Kidney capillary endothelial cell (primary cell): ENCODE data around the gene PARP1.
A peak's percentile ranks its signal among the peaks of the same experiment; 100 is the strongest.
"Not testable (repeated sequence)": the region's sequence is repeated elsewhere in the genome, so short reads cannot be mapped to it uniquely, and the experiment has no call there.

Experiments
- DNase-seq: peaks from one replicate; pipeline ENCODE4 v3.0.0-alpha.2; 2018; ENCODE audit warnings: low spot score

Gene PARP1

GRCh38 chr1:226428791-226429461, 21.0 kb upstream of the PARP1 start:
- no peak for DNase-seq

DNA sequence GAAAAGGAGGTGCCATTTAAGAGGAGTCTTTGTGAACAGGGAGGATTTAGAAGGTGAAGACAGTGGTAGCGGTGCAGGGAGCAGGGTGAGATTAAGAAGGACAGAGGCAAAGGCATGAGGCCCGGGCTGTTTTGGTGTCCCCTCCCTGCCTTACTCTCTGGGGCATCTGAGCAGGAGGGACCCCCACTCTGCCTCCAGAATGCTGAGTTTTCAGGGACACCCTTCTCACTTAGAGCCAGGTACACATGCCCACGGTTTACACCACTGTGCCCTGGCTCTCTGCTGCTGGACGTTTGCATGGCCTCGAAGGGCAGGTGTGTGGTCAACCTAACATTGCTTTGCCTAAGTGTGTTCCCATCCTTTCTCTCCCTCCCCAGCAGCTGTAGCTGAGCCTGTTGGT, 20.5 kb upstream of the PARP1 start:
- DNase-seq = no peak

- no peak for DNase-seq
Measured at GRCh38 chr1:226427131-226427530, 19.2 kb upstream of the PARP1 start.

GRCh38 chr1:226426395-226426794, 18.5 kb upstream of the PARP1 start:
- DNase-seq = not testable (repeated sequence)

- no peak for DNase-seq
Measured at GRCh38 chr1:226425431-226426031, 17.6 kb upstream of the PARP1 start.

GRCh38 chr1:226425004-226425378, 17.1 kb upstream of the PARP1 start:
- DNase-seq = no peak

- DNase-seq = peak; percentile 22
Measured at GRCh38 chr1:226424221-226425003, 16.5 kb upstream of the PARP1 start.

DNA sequence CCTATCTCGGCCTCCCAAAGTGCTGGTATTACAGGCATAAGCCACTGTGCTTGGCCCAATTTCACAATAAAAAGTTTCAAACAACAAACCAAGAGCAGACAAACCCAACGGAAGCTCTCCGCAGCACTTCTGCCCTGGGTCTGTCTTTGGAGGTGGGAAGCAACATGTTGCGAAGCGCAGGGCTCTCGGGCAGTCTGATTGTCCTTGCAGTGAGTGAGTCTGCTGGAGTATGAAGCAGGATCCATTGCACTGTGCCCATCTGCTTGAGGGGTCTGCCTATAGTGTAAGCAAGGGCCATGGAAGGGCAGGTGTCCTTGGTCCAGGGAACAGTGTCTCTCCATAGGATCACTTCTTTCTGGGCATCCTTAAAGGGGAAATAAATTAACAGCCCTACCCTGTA, 14.6 kb upstream of the PARP1 start:
- no peak for DNase-seq

DNA sequence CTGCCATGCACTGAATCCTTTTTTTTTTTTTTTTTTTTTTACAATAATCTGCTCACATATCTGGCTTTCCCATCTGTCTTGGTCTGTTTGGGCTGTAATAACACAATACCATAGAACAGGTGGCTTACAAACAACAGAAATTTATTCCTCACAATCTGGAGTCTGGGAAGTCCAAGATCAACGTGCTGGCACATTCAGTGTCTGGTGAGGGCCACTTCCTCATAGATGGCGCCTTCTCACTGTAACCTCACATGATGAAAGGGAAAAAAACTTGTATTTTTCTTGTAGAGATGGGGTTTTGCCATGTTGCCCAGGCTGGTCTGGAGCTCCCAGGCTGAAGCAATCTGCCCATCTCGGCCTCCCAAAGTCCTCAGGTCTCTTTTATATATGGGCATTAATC, 13.0 kb upstream of the PARP1 start:
- no peak for DNase-seq

DNA sequence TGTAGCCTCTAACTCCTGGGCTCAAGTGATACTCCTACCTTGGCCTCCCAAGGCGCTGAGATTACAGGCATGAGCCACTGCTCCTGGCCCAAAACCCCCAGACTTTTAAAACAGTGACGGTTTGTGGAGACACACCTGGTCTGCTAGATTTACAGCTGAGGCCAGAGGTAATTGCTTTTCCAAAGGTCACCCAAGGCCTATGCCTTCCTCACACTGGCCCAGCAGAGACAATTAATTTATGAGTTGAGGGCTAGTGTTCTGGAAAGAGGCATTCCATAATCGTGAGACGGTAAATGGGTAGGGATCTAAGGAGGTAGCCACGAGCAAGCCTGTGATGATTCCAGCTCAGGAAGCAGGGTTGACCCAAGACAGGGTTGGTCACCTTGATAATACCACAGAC, 12.4 kb upstream of the PARP1 start:
- DNase-seq = no peak

GRCh38 chr1:226419284-226420029, 11.6 kb upstream of the PARP1 start:
- DNase-seq = no peak

DNA sequence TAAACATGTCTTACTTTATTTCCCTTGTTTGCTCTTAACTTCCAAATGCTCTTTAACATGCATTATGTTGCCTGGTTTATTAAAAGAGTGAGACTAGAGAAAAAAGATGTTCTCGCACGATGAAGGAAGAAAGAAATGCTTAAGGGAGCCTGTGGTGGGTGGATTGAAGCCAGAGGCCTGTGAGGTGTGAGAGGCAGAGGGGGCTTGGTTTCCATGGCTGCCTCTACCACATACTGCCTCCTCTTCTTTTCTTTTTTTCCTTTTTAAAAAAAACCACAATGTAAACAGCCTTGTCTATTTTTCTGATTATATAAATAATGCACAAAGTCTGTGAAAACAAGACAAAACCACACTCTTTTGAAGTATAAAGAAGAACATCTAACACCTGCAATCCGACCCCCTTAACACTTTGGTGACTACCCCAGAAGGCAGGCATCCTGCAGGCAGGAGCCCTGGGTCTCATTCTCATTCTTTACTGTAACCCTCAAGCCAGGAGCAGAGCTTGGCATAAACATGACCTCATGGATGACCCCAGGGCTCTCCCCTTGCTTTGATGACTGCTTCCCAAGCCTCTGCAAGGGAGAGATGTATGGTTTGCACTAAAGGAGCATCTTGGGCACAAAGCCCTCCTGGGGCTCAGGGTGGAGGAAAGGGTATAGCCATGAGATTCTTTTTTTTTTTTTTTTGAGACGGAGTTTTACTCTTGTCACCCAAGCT, 10.1 kb upstream of the PARP1 start:
- no peak for DNase-seq

- no peak for DNase-seq
Measured at GRCh38 chr1:226417350-226417749, 9.5 kb upstream of the PARP1 start.

DNA sequence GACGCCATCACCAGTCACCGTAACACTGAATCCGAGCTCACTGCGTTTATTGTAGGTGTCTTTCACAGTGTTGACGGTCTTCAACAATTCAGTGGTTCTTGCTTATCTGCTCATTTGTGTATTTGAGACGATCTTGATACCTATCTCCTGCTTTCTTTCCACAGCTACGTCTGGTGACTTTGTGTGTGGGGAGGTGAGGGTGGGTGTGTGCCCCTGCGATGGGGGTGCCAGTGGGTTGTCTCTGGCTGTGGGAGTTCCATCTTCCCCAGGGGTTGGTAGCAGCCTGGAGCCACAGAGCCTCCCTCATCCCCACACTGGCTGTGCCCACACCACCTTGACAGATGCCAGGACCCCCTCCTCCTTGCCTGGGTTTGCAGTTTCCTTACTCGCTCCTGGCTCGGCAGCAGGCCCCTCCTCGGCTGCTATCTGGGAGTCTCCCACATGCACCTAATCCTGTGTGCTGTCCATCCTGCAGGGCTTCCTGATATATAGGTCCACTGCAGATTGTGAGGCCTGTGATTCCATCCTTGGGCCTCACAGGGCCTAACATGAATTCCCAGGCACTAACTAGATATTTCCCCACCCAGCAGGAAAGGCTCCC, 6.3 kb upstream of the PARP1 start:
- DNase-seq = no peak

GRCh38 chr1:226411619-226412018, 3.7 kb upstream of the PARP1 start:
- no peak for DNase-seq

GRCh38 chr1:226410958-226411357, 3.1 kb upstream of the PARP1 start:
- no peak for DNase-seq

- DNase-seq = no peak
Measured at GRCh38 chr1:226409392-226409791, 1.5 kb upstream of the PARP1 start.

GRCh38 chr1:226408285-226409184, 642 bp upstream of the PARP1 start:
- DNase-seq = no peak

DNA sequence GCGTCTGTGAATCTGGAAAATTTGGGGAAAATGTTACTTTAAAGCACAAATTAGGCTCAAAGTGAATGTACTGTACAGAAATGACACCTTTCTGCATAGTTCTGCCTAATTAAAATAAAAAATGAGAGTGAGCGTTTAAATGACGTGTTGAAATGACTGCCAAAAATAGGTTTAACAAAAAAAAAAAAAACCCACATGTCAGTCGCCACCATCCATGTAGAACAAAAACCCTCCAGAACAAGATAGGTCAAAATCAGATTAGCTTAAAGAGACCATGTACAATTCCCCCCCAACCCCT, 745 bp downstream of the PARP1 start:
- DNase-seq = no peak

- DNase-seq = peak; percentile 6
Measured at GRCh38 chr1:226406401-226406881, 1.5 kb downstream of the PARP1 start.
